CD4-positive, alpha-beta T cell treated with Interleukin-15 for 1 hour (primary cell): ENCODE results near the gene VCL.
A peak's percentile ranks its signal among the peaks of the same experiment; 100 is the strongest.
"Not testable (repeated sequence)": the region's sequence is repeated elsewhere in the genome, so short reads cannot be mapped to it uniquely, and the experiment has no call there.

Experiments
- DNase-seq: peaks from one replicate; pipeline ENCODE4 v3.0.0-alpha.2; 2020

VCL gene

DNA sequence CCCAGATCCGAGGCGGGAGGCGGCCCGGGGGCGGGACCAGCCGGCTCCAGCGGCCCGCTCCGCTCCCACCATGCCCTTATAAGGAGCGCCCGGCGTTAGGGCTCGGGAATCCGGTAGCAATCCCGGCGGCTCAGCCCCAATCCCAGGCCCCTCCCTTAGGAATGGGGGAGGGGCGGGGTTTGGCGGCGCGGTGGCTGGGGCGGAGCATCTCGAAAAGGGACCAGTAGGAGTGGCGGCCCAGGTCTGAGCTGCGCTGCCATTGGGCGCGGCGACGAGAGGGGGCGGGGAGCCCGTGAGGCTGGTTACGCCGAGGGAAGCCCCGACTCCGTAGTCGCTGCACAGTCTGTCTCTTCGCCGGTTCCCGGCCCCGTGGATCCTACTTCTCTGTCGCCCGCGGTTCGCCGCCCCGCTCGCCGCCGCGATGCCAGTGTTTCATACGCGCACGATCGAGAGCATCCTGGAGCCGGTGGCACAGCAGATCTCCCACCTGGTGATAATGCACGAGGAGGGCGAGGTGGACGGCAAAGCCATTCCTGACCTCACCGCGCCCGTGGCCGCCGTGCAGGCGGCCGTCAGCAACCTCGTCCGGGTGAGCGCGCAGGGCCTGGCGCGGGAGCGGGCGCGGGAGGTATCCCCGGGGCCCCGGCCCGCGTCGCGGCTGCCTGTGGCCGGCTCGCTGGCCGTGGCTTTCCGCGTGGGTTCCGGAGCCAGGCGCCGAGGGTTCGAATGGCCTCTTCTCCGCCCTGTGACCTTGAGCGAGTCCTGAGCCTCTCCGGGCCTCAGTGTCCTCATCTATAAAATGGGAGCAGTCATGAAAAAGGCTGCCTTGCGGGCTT, at the start of gene VCL:
Gene VCL, plus strand, starts transcription at position 330 of the 836 bp plus-strand sequence. Its CDS starts 92 bp downstream, at position 422.
- peak; percentile 95 for DNase-seq

DNA sequence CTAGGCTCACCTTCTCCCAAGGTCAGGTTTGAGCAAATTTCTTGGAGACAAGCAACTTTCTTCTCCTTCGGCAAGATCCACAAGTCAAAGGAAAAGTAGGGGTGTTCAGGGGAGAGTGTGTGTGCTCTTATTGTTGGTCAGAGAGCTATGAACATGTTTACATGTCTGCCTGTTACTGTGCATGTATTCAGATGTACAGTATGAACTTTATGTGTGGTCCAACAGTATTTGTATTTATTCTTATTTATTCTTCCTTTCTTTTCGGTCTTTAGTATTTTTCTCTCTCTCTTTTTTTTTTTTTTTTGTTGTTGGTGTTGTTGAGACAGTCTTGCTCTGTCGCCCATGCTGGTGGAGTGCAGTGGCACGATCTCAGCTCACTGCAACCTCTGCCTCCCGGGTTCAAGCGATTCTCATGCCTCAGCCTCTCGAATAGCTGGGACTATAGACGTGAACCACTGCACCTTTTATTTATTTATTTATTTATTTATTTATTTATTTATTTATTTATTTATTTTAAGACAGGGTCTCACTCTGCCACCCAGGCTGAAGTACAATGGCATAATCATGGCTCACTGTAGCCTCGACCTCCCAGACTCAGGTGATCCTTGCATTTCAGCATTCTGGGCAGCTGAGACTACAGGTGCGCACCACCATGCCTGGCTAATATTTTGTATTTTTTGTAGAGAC, 48.8 kb upstream of the VCL start:
- no peak for DNase-seq

DNA sequence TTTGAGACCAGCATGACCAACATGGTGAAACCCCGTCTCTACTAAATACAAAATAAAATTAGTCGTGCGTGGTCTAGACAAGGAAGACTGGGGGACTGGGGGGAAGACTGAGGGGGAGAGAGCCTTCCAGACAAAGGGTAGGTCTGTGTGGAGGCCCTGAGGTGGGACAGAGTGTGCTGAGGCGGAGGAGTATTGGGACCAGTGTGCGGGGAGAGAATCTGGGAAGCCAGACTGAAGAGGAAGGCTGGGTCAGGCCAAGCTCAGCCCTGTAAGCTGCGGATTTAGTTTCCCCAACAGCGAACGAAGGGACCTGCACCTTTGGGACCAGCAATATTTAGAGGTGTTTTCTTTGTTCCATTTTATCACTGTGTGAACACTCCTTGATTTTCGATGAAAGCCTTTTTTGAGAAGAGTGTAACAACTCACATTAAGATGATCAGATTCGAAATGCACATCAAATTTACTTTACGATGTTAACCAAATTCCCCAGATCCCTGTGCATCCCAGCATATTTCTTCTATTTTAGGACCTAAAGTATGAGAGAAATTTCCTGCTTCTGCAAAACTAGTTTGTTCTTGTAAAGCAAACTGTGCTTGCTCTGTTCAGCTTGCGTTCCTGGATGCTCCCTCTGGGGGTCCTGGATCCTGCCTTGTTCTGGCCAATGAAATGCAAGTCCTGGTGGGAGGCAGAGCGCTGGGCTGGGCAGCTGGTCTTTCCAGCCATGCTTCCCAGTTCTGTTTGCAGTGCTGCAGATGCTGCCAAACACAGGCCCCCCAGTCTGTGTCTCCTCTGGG, 47.6 kb upstream of the VCL start:
- DNase-seq: no peak

DNA sequence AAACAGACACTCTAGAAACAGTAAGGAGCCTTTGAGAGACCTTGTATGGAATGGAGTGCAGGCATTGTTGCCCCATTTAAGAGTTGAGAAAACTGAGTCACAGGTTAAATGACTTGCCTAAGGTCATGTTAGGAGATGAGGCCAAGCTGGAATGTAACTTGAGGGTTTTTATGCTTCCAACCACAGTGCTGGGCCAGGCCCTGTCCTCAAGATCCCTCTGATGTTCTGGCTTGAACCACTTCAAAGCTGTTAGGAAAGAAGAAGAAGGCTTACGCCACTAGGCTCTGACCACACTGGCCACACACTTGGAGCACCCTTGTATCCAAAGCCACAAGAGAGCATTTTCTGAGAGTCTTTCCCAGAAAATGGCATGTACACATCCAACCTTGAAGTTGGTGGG, 44.3 kb upstream of the VCL start:
- no peak for DNase-seq

DNA sequence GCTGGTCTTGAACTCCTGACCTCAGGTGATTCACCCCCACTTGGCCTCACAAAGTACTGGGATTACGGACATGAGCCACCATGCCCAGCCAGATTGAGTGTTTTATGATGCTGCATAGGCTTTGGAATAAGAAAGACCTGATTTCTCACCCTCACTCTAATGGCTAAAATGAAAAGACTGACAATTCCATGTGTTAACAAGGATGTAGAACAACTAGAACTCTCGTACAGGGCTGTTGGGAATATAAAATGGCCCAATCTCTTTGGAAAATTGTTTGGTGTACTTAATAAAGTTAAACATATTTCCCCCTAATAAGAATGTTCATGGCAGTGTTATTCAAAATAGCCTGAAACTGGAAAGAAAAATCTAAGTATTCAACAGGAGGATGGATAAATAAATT, 43.2 kb upstream of the VCL start:
- DNase-seq: no peak

DNA sequence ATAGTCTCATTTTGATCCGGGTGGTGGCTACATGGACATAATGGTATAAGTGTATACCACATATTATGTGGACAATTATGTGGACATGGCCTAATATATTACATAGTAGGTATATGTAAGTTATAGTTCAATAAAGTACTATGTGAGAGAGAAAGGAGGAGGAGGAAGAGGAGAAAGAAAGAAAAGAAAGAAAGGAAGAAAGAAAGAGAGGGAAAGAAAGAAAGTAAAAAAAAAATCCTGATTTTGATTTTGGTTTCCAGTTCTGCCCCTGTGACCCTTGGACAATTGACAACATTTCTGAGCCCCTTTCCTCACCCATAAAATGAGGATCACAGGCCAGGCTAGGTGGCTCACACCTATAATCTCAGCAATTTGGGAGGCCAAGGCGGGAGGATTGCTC, 42.2 kb upstream of the VCL start:
- no peak for DNase-seq

DNA sequence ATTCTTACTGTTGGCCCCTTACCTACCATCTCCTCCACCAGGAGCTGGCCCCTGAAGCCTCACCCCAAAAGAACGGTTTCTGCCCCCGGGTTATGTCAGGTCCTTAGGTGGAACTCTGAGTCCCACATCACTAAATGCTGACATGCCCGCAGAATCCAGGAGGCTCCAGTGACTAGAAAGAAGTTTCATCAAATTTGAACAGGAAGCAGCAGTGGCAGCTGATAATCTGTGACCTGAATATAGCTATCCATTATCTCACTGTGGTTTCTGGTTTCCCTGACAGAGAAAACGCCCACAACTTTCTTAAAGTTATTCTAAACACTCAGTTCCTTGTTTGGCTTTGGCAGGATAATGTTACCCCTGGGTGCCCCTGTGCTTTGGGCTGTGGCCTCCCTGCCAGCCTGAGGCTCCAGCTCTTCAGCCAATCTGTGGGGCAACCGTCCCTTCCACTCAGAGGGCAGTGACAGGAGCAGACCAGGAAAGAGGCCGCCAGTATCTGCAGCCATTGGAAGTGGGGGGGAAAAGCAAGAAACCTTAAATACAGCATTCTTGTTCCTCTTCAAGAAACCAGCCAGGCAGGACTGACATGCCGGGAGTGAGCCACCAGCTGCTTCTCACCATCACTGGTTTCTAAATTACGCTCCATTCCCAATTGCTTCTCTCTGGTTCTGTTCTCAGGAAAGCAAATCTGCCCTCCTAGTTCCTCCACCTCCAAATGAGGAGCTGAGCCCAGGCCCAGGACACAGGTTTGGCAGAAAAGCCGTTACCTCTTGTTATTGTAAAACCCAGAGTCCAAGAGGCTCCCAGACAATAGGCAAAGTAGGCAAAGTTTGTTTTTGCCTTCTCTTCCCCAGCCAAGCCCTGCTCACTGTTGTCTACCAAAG, 41.2 kb upstream of the VCL start:
- DNase-seq: peak; percentile 40

DNA sequence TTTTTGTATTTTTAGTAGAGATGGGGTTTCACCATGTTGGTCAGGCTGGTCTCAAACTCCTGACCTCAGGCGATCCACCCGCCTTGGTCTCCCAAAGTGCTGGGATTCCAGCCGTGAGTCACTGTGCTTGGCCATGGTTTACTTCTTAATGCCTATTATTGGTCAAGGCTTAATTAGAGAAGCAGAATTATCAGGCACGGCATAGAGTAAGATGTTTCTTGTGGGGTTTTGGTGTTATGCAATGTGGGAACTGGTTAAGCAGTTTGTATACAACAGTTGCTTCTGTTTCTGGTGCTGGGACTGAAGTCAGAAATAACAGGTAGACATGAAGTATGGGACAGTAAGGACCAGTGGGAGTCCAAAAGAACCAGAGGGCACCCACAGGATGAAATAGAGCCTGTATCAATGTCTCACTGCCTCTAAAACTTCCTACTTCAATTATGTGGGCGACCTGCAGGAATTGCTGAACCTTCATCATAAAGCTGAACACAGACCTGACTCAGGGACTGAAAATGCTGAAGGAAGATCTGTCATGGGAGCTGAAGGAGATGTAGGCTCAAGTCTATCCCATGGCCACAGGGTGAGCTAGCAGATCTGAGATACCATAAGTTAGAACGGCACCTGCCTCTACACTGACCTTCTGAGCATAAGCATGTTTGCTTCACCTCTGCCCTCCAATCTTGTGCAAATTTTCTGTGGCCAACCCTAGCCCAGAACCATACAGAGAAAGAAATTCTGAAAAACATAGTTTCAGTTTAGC, 38.3 kb upstream of the VCL start:
- DNase-seq: no peak

DNA sequence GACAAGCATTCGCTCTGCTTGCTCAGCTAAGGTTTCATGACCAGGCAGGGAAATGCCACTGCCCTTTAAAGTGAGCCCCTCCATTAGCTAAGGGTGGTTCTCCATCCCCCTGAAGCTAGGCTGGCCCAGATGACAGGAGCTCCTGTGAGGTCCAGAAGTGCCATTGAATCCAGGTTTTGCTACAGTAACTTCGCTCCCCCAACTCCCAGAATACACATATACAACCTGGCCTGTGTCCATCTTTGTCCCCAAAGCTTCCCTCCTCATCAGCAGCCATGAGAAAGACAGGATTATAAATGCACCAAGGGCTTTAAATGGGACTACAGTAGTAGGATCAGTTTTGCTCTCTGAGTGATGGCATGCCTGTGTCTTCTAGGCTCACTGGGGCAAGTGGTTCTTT, 35.5 kb upstream of the VCL start:
- DNase-seq: no peak

DNA sequence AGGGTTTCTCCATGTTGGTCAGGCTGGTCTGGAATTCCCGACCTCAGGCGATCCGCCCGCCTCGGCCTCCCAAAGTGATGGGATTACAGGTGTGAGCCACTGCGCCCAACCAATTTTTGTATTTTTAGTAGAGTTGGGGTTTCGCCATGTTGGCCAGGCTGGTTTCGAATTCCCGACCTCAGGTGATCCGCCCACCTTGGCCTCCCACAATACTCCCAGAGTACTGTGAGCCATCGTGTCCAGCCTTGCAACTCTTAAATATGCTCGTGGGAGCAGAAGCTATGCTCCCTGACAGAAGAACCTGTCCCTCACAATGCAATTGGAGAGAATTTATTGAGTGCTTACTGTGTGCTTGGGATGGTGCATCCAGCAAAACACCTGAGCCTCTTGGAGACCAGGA, 34.4 kb upstream of the VCL start:
- DNase-seq: not testable (repeated sequence)

DNA sequence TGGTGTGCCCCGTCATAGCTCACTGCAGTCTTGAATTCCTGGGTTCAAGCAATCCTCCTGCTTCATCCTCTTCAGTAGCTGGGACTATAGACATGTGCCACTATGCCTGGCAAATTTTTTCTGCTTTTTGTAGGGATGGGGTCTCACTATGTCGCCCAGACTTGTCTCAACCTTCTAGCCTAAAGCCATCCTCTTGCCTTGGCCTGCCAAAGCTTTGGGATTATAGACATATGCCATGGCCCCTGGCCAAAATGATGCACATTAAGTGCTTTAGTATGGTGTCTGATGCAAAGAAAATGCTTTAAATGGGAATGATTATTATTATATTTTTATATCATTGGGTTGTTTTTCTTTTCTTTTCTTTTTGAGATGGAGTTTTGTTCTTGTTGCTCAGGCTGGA, 33.2 kb upstream of the VCL start:
- DNase-seq: no peak

DNA sequence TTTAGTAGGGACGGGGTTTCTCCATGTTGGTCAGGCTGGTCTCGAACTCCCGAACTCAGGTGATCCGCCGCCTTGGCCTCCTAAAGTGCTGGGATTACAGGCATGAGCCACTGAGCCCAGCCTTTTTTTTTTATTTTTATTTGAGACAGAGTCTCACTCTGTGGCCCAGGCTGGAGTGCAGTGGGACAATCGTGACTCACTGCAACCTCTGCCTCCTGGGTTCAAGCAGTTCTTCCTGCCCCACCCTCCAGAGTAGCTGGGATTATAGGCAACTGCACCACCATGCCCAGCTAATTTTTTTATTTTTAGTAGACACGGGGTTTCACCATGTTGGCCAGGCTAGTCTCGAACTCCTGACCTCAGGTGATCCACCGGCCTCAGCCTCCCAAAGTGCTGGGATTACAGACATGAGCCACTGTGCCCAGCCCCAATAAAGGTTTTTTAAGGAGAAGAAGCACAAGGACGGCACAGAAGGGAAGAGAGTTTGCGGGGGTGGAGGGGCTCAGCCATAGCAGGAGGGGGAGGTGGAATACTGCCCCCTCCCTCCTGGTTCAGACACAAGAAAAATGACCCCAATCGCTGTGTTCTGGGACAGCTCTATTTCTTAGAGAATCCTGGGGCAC, 32.5 kb upstream of the VCL start:
- DNase-seq: not testable (repeated sequence)

DNA sequence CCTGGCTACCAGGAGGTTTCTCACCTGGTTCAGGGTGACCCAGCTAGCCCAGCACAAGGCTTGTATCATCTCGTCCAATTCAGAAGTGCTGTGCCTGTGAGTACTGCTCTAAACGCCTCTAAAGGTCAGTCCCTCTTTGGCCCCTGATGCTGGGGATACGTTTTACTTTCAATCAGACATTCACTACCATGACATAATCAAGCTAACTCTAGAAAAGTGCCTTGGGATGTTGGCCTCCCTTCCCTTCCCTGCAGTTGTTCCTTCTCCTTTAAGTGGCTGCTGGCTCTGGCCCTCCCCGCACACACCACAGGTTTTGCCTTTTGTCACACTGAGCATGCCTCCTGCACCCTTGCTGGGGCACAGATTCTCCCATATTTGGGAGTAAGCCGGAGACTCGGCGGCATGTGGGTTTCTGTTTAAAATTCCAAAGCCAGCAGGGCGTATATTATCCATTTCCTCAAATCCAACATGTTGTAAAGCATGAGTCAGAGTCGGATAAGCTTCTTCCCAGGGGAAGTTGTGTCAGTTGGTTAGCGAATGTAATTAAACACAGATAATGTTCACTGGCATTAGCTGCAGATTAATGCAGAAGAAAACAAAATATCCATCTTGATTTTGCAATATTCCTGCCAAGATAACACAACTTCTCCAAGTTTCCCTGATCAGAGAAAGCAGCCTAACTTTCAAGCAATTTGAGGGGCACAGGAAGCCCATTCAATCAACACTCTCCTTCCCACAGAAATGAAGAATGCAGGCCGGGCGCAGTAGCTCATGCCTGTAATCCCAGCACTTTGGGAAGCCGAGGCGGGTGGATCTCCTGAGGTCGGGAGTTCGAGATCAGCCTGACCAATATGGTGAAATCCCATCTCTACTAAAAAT, 31.8 kb upstream of the VCL start:
- no peak for DNase-seq

DNA sequence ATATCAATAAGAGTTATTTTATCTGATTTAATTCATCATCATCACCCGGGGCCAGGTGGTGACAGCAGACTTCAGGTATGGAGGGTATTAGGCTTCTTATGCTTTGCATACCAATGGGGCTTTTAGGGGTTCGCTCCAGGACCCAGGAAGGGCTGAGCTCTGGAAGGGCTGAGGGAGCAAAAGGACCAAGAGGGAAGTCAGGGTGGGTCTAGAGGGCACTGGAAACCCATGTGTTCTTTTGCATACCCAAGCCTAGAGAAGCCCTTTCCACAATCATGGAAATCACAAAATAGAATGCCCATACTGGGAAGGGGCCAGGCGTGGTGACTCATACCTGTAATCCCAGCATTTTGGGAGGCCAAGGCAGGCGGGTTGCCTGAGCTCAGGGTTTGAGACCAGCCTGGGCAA, 30.9 kb upstream of the VCL start:
- no peak for DNase-seq

DNA sequence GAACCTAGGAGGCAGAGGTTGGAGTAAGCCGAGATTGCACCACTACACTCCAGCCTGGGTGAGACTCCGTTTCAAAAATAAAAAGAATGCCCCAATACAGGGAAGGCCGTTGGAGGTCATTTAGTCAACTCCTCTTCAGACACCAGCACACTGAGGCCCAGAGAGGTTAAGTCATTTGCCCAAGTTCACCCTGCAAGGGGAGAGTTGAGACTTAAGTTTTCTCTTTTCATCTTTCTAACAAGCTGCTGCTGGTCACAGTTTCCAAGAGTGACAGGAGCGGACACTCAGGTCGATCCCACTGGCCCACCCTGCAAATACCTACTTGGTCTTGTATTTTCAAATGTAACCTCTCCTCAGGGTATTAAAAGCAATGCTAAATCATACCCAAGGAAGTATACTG, 30.4 kb upstream of the VCL start:
- DNase-seq: no peak

DNA sequence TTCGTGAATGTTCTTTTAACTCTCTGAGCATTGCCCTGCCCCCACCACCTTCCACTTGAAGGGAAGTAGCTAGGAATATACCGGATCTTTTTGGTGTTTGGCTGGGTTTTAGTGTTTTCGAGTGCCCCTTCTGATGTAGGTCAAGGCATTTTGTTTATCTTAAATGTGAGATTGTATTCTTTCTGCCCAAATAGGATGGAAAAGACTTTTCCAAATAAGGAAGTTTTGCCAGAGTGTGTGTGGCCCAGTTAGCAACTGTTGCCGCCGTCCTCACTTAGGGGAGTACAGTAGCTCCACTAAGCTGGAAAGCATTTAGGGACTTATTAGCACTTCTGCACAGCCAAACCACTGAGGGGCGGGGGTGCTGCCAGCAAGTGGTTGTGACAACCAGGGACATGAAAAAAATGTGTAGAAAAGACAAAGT, 29.8 kb upstream of the VCL start:
- DNase-seq: no peak

DNA sequence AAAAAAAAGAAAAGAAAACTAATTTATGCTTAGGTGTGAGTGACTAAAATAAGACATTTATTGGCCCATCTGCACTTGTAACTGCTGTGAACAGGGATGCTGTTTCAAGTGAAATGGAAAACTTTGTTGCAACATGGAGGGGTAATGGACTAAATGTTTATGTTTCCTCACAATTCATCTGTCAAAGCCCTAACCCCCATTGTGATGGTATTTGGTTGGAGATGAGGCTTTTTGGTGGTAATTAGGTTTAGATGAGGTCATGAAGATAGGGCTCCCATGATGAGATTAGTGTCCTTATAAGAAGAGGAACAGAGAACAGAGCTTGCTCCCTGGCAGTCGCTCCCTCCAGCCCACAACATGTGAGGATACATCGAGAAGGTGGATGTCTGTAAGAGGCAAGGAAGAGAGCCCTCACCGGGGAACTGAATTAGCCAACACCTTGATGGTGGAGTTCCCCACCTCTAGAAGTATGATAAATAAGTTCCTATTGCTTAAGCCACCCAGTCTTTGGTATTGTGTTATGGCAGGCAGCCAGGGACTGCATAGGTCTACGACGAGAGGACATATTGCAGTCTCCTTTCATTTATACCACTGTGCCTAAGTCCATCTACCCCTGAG, 28.6 kb upstream of the VCL start:
- DNase-seq: no peak

DNA sequence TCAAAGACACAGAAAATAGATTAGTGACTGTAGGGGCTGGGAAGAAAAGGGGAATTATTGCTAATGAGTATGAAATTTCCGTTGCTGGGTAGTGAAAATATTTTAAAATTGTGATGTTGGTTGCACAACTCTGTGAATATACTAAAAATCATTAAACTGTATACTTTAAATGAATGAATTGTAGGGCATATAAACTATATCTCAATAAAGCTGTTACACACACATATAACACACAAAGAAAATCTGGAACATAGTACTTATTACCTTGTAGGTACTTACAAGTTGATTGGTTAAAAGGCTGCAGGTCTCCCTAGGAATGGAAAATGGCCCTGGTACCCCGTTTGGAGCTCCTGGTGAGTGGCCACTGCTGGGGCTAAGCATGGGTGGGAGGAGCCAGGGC, 27.1 kb upstream of the VCL start:
- DNase-seq: no peak

DNA sequence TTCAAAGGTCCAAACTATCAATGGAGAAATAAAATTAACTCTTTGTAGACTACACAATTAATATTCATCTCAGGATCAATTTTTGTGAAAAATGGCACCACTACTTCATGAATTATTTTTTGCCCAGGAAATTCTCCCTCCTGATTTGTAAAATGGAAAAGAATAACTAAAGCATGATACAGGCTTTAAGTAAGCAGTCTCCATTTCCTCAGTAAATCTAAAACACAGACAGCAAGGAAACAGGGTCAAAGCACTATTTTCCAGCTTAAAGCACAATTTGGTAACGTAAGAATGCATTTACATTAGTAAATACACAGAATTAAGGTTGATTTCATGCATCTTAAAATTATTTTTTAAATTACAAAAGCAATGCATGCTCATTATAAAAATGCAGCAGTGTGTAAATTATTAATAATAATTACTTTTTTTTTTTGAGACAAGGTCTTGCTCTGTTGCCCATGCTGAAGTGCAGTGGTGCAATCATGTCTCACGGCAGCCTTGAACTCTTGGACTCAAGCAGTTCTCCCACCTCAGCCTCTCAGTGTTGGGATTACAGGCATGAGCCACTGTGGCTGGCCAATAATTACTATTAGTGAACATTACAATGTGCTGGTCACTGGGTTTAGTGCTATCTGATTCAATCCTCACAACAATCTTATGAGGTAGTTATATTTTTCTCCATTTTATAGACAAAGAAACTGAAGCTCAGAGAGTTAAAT, 26.1 kb upstream of the VCL start:
- no peak for DNase-seq
